Neural cell (in vitro differentiated cells): ENCODE measurements around the gene GPRIN1. TPM values are rescaled to one million over a fixed set of nuclear protein-coding genes. Genes with fewer than 3 reads are reported as not detected.

ENCODE experiments used
- H2AFZ ChIP-seq: fragments of 200-600, 300-800 bp; sonication (generic), shearing (Covaris generic); 2 replicates; pipeline ENCODE4 v1.6.0; 2014; ENCODE audit warnings: low read depth, mild to moderate bottlenecking, antibody characterized with exemption, low read length, moderate library complexity
- H3F3A ChIP-seq: fragments of 200-600 bp; shearing (Covaris generic); 2 replicates; pipeline ENCODE4 v1.6.1; 2016; ENCODE audit warnings: mild to moderate bottlenecking, moderate library complexity, mixed read lengths, antibody characterized with exemption, low read length; ENCODE audit not compliant: insufficient read depth, poor library complexity, severe bottlenecking
- H3K27ac ChIP-seq: fragments of 200-600, 300-800 bp; sonication (generic), shearing (Covaris generic); 2 replicates; pipeline ENCODE4 v1.5.1; 2014; ENCODE audit warnings: mild to moderate bottlenecking, low read length, moderate library complexity
- H3K27me3 ChIP-seq: fragments of 300-800, 200-600 bp; sonication (generic), shearing (Covaris generic); 2 replicates; pipeline ENCODE4 v1.6.0; 2014; ENCODE audit warnings: mild to moderate bottlenecking, low read depth, low read length, moderate library complexity; ENCODE audit not compliant: insufficient read depth
- H3K36me3 ChIP-seq: fragments of 300-800, 200-600 bp; sonication (generic), shearing (Covaris generic); 2 replicates; pipeline ENCODE4 v1.5.1; 2014; ENCODE audit warnings: mild to moderate bottlenecking, antibody characterized with exemption, low read length, moderate library complexity; ENCODE audit not compliant: insufficient read depth
- H3K4me2 ChIP-seq: fragments of 300-800, 200-600 bp; sonication (generic), shearing (Covaris generic); 2 replicates; pipeline ENCODE4 v1.6.0; 2014; ENCODE audit warnings: mild to moderate bottlenecking, low read length
- H3K4me3 ChIP-seq: fragments of 300-800, 200-600 bp; sonication (generic), shearing (Covaris generic); 2 replicates; pipeline ENCODE4 v1.5.1; 2014; ENCODE audit warnings: mild to moderate bottlenecking, low read length, moderate library complexity
- H3K79me2 ChIP-seq: fragments of 200-600 bp; shearing (Covaris generic); replicated peaks from 2 replicates; pipeline ENCODE4 v1.6.0; 2014; ENCODE audit warnings: mild to moderate bottlenecking, low read length, moderate library complexity; ENCODE audit not compliant: insufficient read depth
- H3K9ac ChIP-seq: fragments of 300-800, 200-600 bp; sonication (generic), shearing (Covaris generic); 2 replicates; pipeline ENCODE4 v1.6.1; 2016; ENCODE audit warnings: mild to moderate bottlenecking, low read length, mixed read lengths
- H3K9me2 ChIP-seq: fragments of 200-600 bp; shearing (Covaris generic); 2 replicates; pipeline ENCODE4 v1.6.1; 2016; ENCODE audit warnings: mild to moderate bottlenecking, low read length, mixed read lengths; ENCODE audit not compliant: insufficient read depth
- H3K9me3 ChIP-seq: fragments of 200-600, 300-800 bp; sonication (generic), shearing (Covaris generic); 2 replicates; pipeline ENCODE4 v1.6.1; 2016; ENCODE audit warnings: mild to moderate bottlenecking, mixed run types, low read length, moderate library complexity, mixed read lengths
- H4K20me1 ChIP-seq: fragments of 200-600 bp; shearing (Covaris generic); 2 replicates; pipeline ENCODE4 v1.6.1; 2016; ENCODE audit warnings: mild to moderate bottlenecking, mixed run types; ENCODE audit not compliant: insufficient read depth
- EP300 ChIP-seq: fragments of 450-650 bp; conservative IDR thresholded peaks from 2 replicates; pipeline ENCODE4 v1.6.1; 2014; ENCODE audit warnings: antibody characterized with exemption, mild to moderate bottlenecking, moderate library complexity; ENCODE audit not compliant: poor library complexity, severe bottlenecking
- EZH2 ChIP-seq: fragments of 200-600, 300-800 bp; shearing (Covaris generic), sonication (generic); IDR thresholded peaks from 2 replicates; pipeline ENCODE4 v1.6.1; 2014; ENCODE audit warnings: antibody characterized with exemption, low read length, borderline replicate concordance, mild to moderate bottlenecking; ENCODE audit not compliant: insufficient read depth, poor library complexity, severe bottlenecking
- MXI1 ChIP-seq: fragments of 450-650 bp; conservative IDR thresholded peaks from 2 replicates; pipeline ENCODE4 v1.6.1; 2014; ENCODE audit warnings: antibody characterized with exemption, mild to moderate bottlenecking; ENCODE audit not compliant: poor library complexity, severe bottlenecking
- POLR2AphosphoS5 ChIP-seq: IDR thresholded peaks from 2 replicates; pipeline ENCODE4 v1.6.1; 2012
- RAD21 ChIP-seq: fragments of 450-650 bp; conservative IDR thresholded peaks from 2 replicates; pipeline ENCODE4 v1.6.1; 2014; ENCODE audit warnings: antibody characterized with exemption, mild to moderate bottlenecking, moderate library complexity
- SMC3 ChIP-seq: fragments of 450-650 bp; conservative IDR thresholded peaks from 2 replicates; pipeline ENCODE4 v1.6.1; 2014; ENCODE audit warnings: antibody characterized with exemption, mild to moderate bottlenecking, moderate library complexity; ENCODE audit not compliant: poor library complexity
- TAF1 ChIP-seq: IDR thresholded peaks from 2 replicates; pipeline ENCODE4 v1.6.1; 2012; ENCODE audit warnings: low read depth
- polyA plus RNA-seq: library from polyadenylated mRNA; depleted of rRNA; stranded (reverse); fragments of >200 nt; gene quantifications from 2 replicates; pipeline ENCODE4 v1.2.3, GENCODE V29; 2014
- TF ChIP-seq, protein P1 (sequence below): fragments of 450-650 bp; IDR thresholded peaks from 2 replicates; pipeline ENCODE4 v1.5.1; 2014; ENCODE audit warnings: antibody characterized with exemption, mild to moderate bottlenecking, moderate library complexity; ENCODE audit not compliant: poor library complexity, severe bottlenecking
- TF ChIP-seq, protein P2 (sequence below): IDR thresholded peaks from 2 replicates; pipeline ENCODE4 v1.6.1; 2012; ENCODE audit warnings: borderline replicate concordance

The GPRIN1 gene
- polyA plus RNA-seq, 1 donor from 2014 or later: 32.3 TPM

DNA sequence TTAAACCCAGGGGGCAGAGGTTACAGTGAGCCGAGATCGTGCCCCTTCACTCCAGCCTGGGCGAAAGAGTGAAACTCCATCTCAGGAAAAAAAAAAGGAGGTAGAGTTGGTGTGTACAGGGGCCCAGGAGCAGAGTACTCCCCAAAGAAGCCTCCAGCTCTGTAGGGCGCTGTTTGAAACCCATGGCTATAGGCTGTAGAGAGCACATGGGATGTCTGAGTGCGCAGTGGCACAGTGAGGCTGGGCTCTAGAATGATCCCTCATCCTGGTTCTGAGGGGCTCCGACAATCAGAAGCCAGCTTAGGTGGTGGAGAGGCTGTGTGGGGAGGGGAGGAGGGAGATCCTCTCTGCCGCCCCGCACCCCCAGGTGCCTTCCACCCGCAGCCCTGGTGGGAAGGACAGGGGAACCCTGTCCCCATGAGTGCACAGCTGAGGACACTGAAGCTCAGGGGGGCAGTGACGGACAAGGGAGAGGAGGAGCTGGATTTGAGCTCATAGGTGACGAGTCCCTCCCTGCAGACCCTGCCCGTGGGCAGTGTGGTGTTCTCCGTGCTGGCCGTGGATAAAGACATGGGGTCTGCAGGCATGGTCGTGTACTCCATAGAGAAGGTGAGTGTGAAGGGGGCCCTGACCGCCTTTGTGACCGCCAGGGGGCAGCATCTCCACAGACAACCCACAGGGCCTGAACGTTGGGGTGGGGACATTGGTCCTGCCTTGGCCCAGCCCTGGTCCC lies 36.2 kb downstream of the GPRIN1 start:
- Histone ChIP-seq H3F3A (no peaks in the 10 kb centered on the region), H3K27ac (no peak overlapping the region), H4K20me1 (no peaks in the 10 kb centered on the region), H3K4me3 (no peak overlapping the region), H3K9ac (no peak overlapping the region), H3K36me3 (no peaks in the 10 kb centered on the region), H2AFZ (no peak overlapping the region), H3K79me2 (no peaks in the 10 kb centered on the region), H3K27me3 (no peaks in the 10 kb centered on the region), H3K9me2 (no peaks in the 10 kb centered on the region), H3K4me2 (no peak overlapping the region), H3K9me3 (no peaks in the 10 kb centered on the region)
- TF ChIP-seq, protein P1, sequence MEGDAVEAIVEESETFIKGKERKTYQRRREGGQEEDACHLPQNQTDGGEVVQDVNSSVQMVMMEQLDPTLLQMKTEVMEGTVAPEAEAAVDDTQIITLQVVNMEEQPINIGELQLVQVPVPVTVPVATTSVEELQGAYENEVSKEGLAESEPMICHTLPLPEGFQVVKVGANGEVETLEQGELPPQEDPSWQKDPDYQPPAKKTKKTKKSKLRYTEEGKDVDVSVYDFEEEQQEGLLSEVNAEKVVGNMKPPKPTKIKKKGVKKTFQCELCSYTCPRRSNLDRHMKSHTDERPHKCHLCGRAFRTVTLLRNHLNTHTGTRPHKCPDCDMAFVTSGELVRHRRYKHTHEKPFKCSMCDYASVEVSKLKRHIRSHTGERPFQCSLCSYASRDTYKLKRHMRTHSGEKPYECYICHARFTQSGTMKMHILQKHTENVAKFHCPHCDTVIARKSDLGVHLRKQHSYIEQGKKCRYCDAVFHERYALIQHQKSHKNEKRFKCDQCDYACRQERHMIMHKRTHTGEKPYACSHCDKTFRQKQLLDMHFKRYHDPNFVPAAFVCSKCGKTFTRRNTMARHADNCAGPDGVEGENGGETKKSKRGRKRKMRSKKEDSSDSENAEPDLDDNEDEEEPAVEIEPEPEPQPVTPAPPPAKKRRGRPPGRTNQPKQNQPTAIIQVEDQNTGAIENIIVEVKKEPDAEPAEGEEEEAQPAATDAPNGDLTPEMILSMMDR: peak; percentile 58
- no peak for TF ChIP-seq MXI1
- TF ChIP-seq EZH2: no peak
- TF ChIP-seq SMC3: peak; percentile 62
- no peak for TF ChIP-seq TAF1
- TF ChIP-seq EP300: no peak
- TF ChIP-seq, protein P2, sequence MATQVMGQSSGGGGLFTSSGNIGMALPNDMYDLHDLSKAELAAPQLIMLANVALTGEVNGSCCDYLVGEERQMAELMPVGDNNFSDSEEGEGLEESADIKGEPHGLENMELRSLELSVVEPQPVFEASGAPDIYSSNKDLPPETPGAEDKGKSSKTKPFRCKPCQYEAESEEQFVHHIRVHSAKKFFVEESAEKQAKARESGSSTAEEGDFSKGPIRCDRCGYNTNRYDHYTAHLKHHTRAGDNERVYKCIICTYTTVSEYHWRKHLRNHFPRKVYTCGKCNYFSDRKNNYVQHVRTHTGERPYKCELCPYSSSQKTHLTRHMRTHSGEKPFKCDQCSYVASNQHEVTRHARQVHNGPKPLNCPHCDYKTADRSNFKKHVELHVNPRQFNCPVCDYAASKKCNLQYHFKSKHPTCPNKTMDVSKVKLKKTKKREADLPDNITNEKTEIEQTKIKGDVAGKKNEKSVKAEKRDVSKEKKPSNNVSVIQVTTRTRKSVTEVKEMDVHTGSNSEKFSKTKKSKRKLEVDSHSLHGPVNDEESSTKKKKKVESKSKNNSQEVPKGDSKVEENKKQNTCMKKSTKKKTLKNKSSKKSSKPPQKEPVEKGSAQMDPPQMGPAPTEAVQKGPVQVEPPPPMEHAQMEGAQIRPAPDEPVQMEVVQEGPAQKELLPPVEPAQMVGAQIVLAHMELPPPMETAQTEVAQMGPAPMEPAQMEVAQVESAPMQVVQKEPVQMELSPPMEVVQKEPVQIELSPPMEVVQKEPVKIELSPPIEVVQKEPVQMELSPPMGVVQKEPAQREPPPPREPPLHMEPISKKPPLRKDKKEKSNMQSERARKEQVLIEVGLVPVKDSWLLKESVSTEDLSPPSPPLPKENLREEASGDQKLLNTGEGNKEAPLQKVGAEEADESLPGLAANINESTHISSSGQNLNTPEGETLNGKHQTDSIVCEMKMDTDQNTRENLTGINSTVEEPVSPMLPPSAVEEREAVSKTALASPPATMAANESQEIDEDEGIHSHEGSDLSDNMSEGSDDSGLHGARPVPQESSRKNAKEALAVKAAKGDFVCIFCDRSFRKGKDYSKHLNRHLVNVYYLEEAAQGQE: no peak
- TF ChIP-seq RAD21: peak; percentile 48
- no peak for TF ChIP-seq POLR2AphosphoS5

DNA sequence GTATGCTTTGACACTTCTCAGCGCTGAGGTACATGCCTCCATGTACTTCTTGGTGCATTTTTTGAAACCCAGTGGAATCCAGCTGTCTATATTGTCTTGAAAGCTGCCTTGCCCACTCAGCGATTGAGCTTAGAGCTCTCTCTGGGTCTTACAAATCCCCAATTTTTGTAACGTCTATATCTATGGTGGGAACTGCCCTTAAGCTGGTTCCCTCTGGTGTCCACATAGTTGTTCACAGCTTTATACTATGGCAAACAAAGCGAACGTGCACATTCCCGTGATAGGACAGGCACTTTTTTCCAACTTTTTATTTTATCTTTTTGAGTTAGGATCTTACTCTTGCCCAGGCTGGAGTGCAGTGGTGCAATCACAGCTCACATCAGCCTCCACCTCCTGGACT lies 39.9 kb downstream of the GPRIN1 start:
- Histone ChIP-seq H3K27me3 (no peaks in the 10 kb centered on the region), H3K4me3 (no peak overlapping the region), H3F3A (no peaks in the 10 kb centered on the region), H3K9ac (no peak overlapping the region), H3K27ac (no peak overlapping the region), H2AFZ (no peak overlapping the region), H4K20me1 (no peaks in the 10 kb centered on the region), H3K36me3 (no peaks in the 10 kb centered on the region), H3K9me2 (no peaks in the 10 kb centered on the region), H3K4me2 (no peak overlapping the region), H3K9me3 (no peaks in the 10 kb centered on the region), H3K79me2 (no peaks in the 10 kb centered on the region)
- TF ChIP-seq, protein P1: no peak
- TF ChIP-seq MXI1 (no peak), EZH2 (no peak), RAD21 (no peak), POLR2AphosphoS5 (no peak), EP300 (no peak)
- TF ChIP-seq, protein P2: no peak
